Fibroblast of mammary gland (primary cell): ENCODE data around the gene MTX2.
A peak's percentile ranks its signal among the peaks of the same experiment; 100 is the strongest.

Experiments used
- DNase-seq: peaks from one replicate; pipeline ENCODE4 v3.0.0-alpha.2; 2010; ENCODE audit warnings: low read depth
- H3K4me3 ChIP-seq: 2 replicates; pipeline ENCODE4 v1.5.1; 2011; ENCODE audit warnings: low read depth, mild to moderate bottlenecking, low read length, moderate library complexity; ENCODE audit not compliant: control insufficient read depth
- CTCF ChIP-seq: conservative IDR thresholded peaks from 2 replicates; pipeline ENCODE4 v1.5.1; 2011; ENCODE audit warnings: low read depth, low read length, inconsistent platforms; ENCODE audit not compliant: control insufficient read depth, insufficient read depth

MTX2 gene

GRCh38 chr2:176268976-176269318, 295 bp upstream of the MTX2 start:
- TF ChIP-seq CTCF, result no peak
- DNase-seq, result no peak
- peak overlapping the region; percentile 90 for H3K4me3 ChIP-seq

GRCh38 chr2:176270100-176270750, 983 bp downstream of the MTX2 start:
- peak; percentile 9 for DNase-seq
- TF ChIP-seq CTCF, result no peak
- peak overlapping the region; percentile 90 for H3K4me3 ChIP-seq

- no peak for DNase-seq
- H3K4me3 ChIP-seq, result no peak overlapping the region
- no peak for TF ChIP-seq CTCF
Observed at GRCh38 chr2:176272870-176273459, 3.7 kb downstream of the MTX2 start.

- no peak overlapping the region for H3K4me3 ChIP-seq
- no peak for TF ChIP-seq CTCF
- DNase-seq, result no peak
Observed at GRCh38 chr2:176278927-176279326, 9.7 kb downstream of the MTX2 start.

- no peak for TF ChIP-seq CTCF
- no peak overlapping the region for H3K4me3 ChIP-seq
- DNase-seq, result peak; percentile 35
Observed at GRCh38 chr2:176280156-176280555, 10.9 kb downstream of the MTX2 start.

- peak; percentile 89 for DNase-seq
- TF ChIP-seq CTCF, result no peak
- H3K4me3 ChIP-seq, result no peak overlapping the region
Observed at GRCh38 chr2:176280867-176281658, 11.8 kb downstream of the MTX2 start.
